Measurements from ENCODE around the gene ACO1. TPM values are rescaled to one million over a fixed set of nuclear protein-coding genes. Genes with fewer than 3 reads are reported as not detected.

ACO1 gene
- total and polyA plus RNA-seq, 12 donors, result 11.3 to 130 (median 97.3) TPM

GRCh38 chr9:32502464-32502863 is 118.0 kb downstream of the ACO1 start:
- TF ChIP-seq CTCF (IDR thresholded peaks at IDR 0.05) (no peak), POLR2A (IDR thresholded peaks at IDR 0.05) (no peak)
- Histone ChIP-seq H3K36me3 (replicated peaks in 1 of 2) (no peaks in the 10 kb centered on the region), H3K4me3 (no peak overlapping the region), H3K27ac (no peak overlapping the region), H3K4me1 (replicated peaks in 1 of 2) (no peaks in the 10 kb centered on the region), H3K9me3 (replicated peaks in 1 of 3) (no peaks in the 10 kb centered on the region), H3K27me3 (no peaks in the 10 kb centered on the region)
- DNase-seq, result no peak
- WGBS, 4 donors, result 66 to 81% (median 75%) methylated on average over 4 of the region's 4 CpGs
- intact Hi-C loops (cut with DNase I), result no loop called here

DNA sequence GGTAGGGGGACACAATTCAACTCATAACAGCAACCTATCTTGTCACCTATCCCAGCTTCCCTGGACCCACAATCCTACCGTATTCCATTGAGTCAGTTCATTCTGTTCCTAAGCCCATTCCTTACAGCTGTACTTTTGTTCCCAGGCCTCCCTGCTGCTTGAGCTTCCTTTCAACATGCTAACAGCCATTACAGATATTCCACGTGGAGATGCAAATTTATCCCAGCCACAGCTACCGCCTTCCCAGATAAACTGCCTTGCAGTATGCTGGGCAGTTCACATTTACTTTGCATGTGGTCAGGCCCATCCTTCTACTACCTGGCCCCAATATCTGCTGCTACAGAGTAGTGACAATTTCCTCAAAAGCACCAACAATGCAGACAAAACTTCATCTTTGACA is 118.6 kb downstream of the ACO1 start:
- DNase-seq, result no peak
- no peaks in the 10 kb centered on the region for H3K9me3 ChIP-seq (replicated peaks in 1 of 3)
- H3K27ac ChIP-seq, result no peak overlapping the region
- no peaks in the 10 kb centered on the region for H3K27me3 ChIP-seq
- no peaks in the 10 kb centered on the region for H3K36me3 ChIP-seq (replicated peaks in 1 of 2)
- intact Hi-C loops (cut with DNase I), result no loop called here
- 69 to 94% (median 90%) methylated on average over 3 of the region's 3 CpGs for WGBS, 4 donors
- TF ChIP-seq POLR2A (IDR thresholded peaks at IDR 0.05) (no peak), CTCF (IDR thresholded peaks at IDR 0.05) (no peak)
- H3K4me3 ChIP-seq, result no peak overlapping the region
- no peaks in the 10 kb centered on the region for H3K4me1 ChIP-seq (replicated peaks in 1 of 2)

Other genes starting within 250 kb of the ACO1 start
- gene RIGI, start 141.6 kb downstream of the ACO1 start, total RNA-seq, result 10 to 100 TPM in 3 of 9 donors, 1 to 10 TPM in 6; 6.3 to 13.2 (median 8.1) TPM
- gene RIGI, start 141.6 kb downstream of the ACO1 start, polyA plus RNA-seq, result 10 to 100 TPM in 1 of 3 donors, 1 to 10 TPM in 2; 4.4 to 10.9 (median 4.8) TPM
- 10 to 100 TPM in 6 of 9 donors, 1 to 10 TPM in 3; 2.6 to 34.3 (median 18.8) TPM for gene SMIM27, start 167.7 kb downstream of the ACO1 start, total RNA-seq
- 10 to 100 TPM; 16.4 to 17.4 (median 17.2) TPM for gene SMIM27, start 167.7 kb downstream of the ACO1 start, polyA plus RNA-seq
- 10 to 100 TPM; 12.5 to 25.3 (median 16.5) TPM for gene TOPORS, start 167.9 kb downstream of the ACO1 start, total RNA-seq
- gene TOPORS, start 167.9 kb downstream of the ACO1 start, polyA plus RNA-seq, result 10 to 100 TPM in 1 of 3 donors, 1 to 10 TPM in 2; 7.6 to 24.7 (median 9.8) TPM
- 10 to 100 TPM; 30.5 to 76.9 (median 55.5) TPM for gene NDUFB6, start 188.5 kb downstream of the ACO1 start, total RNA-seq
- 10 to 100 TPM; 23.2 to 32.4 (median 31.1) TPM for gene NDUFB6, start 188.5 kb downstream of the ACO1 start, polyA plus RNA-seq

All from adrenal gland (tissue), 12 donors.